Measurements from ENCODE around the gene TMEM131. TPM values are rescaled to one million over a fixed set of nuclear protein-coding genes. Genes with fewer than 3 reads are reported as not detected.

Gene TMEM131
- total RNA-seq, 2 experiments from 2014 or later = 17.4 to 32.3 TPM

DNA sequence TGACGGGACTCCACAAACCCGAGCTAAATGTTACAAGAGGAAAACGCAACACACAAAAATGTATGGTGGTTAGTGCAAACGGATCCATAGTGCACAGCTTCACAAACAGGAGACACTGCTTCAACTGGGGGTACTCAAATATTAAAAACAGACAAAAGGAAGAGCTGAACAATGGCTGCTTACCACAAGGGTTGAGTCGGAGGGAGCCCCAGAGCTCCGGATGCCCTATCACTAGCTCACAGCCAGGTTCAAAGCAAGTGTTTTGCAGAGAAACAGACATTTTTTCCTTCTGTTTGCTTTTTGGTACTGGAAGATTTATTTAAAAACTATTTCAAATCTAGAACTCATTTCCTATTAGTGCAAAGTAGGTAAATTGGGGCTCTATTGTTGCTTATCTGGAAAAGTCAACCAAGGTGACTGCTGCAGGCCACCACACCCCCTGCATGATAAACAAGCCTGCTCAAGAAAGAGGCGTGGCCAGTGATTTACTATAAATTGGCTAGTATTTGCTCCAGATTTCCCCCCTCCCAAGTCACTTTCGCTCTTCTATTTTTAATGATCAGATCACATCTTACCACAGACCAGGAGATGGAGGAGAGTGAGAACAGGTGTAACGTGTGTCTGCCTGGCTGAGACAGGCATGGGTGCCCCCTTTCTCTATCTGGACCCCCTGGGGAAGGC is 235.9 kb downstream of the TMEM131 start:
- Histone ChIP-seq H3K4me3 (ENCODE audit: low read depth, low read length, poor library complexity, severe bottlenecking) (no peak overlapping the region), H2AFZ (ENCODE audit: low read length) (no peak overlapping the region), H3K9me2 (ENCODE audit: insufficient read depth, low read length) (no peaks in the 10 kb centered on the region), H3K9me3 (ENCODE audit: low read length) (no peaks in the 10 kb centered on the region), H3K27ac (ENCODE audit: low read depth, low read length, poor library complexity, severe bottlenecking) (no peak overlapping the region), H3K79me2 (ENCODE audit: insufficient read depth, low read depth, low read length) (no peaks in the 10 kb centered on the region), H3K36me3 (ENCODE audit: insufficient read depth, low read length) (peaks cover 37% of the 10 kb centered on the region; the same call in 1 of the 2 replicates), H3K4me2 (ENCODE audit: low read length) (no peak overlapping the region), H3K4me1 (ENCODE audit: insufficient read depth, low read length, poor library complexity, severe bottlenecking) (no peaks in the 10 kb centered on the region), H4K20me1 (ENCODE audit: insufficient read depth, low read length) (no peaks in the 10 kb centered on the region)
- BruUV-seq (replicated peaks) = no TSS peak
- no peak for DNase-seq (ENCODE audit: low spot score)
- POLR2A ChIA-PET = interaction anchor here (0.5 to 0.8 kb wide), 2 partner anchors 93 to 1283 kb away, joined by 3 read pairs; no protein-coding TSS in a partner anchor
- CTCF ChIA-PET (ENCODE audit: unreplicated experiment) = no interaction called here
- intact Hi-C loops (cut with micrococcal nuclease; ENCODE audit: unreplicated experiment) = no loop called here
- TF ChIP-seq CTCF (conservative IDR thresholded peaks at IDR 0.05; ENCODE audit: low read length) = no peak
- TF ChIP-seq EZH2phosphoT487 (IDR thresholded peaks at IDR 0.05; ENCODE audit: borderline replicate concordance, low read depth, low read length) = no peak

DNA sequence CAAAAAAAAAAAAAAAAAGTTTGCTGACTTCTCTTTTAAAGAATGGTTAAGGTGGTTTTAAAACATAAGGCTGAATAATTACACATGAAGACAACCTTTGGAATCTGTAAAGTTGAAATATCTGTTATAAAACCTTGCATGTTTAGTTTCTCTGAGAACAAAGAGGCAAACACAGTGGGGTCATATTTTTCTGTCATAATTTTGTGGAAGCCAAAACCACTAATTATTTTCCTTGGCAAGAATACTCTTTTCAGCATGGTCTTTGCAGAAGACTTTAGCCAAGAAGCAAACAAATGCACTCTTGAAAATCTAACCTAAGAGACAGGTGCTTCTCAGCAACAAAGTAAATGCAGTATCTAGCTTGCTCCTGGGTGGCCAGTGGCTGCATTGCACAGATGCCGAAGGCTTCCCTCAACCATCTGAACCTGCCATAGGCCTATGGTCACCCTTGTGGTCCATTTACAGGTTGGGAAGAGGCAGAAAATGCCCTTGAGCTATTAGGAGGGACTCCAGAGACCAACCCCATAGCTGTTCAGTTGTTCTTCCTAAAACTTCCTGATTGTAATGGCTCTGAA is 237.5 kb downstream of the TMEM131 start:
- Histone ChIP-seq H3K36me3 (ENCODE audit: insufficient read depth, low read length) (peaks cover 40% of the 10 kb centered on the region; the same call in 1 of the 2 replicates), H3K9me2 (ENCODE audit: insufficient read depth, low read length) (no peaks in the 10 kb centered on the region), H2AFZ (ENCODE audit: low read length) (no peak overlapping the region), H3K4me1 (ENCODE audit: insufficient read depth, low read length, poor library complexity, severe bottlenecking) (no peaks in the 10 kb centered on the region), H3K4me3 (ENCODE audit: low read depth, low read length, poor library complexity, severe bottlenecking) (no peak overlapping the region), H3K4me2 (ENCODE audit: low read length) (no peak overlapping the region), H4K20me1 (ENCODE audit: insufficient read depth, low read length) (no peaks in the 10 kb centered on the region), H3K79me2 (ENCODE audit: insufficient read depth, low read depth, low read length) (no peaks in the 10 kb centered on the region), H3K27ac (ENCODE audit: low read depth, low read length, poor library complexity, severe bottlenecking) (no peak overlapping the region), H3K9me3 (ENCODE audit: low read length) (no peaks in the 10 kb centered on the region)
- ChIA-PET CTCF (ENCODE audit: unreplicated experiment) (no interaction called here), POLR2A (no interaction called here)
- intact Hi-C loops (cut with micrococcal nuclease; ENCODE audit: unreplicated experiment) = no loop called here
- TF ChIP-seq CTCF (conservative IDR thresholded peaks at IDR 0.05; ENCODE audit: low read length) (no peak), EZH2phosphoT487 (IDR thresholded peaks at IDR 0.05; ENCODE audit: borderline replicate concordance, low read depth, low read length) (no peak)
- no peak for DNase-seq (ENCODE audit: low spot score)
- BruUV-seq (replicated peaks) = no TSS peak

DNA sequence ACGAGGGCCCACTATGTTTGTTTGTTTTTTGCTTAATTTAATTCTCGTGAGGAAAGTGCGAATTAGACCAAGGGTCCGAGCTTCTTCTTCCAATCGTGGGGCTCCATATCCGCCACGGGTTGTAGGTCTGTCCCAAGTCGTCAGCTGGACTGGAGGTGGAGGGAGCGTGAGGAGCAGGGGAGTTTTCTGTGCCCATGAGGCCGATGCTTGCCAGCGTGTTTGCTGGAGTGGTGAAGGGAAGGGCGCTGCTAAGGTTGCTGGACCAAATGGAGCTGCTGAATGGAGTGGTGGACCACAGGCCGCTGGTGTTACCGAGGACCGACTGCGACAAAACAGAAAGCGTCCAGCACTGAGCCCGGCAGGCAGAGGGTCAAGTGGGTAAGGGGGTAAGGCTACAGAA is 238.7 kb downstream of the TMEM131 start:
- no peak overlapping the region for H3K27ac ChIP-seq (ENCODE audit: low read depth, low read length, poor library complexity, severe bottlenecking)
- H2AFZ ChIP-seq (ENCODE audit: low read length) = no peak overlapping the region
- ChIA-PET POLR2A (interaction anchor here (0.5 kb wide), 1 partner anchor 18 kb away, joined by 3 read pairs; no protein-coding TSS in a partner anchor), CTCF (ENCODE audit: unreplicated experiment) (no interaction called here)
- H3K4me1 ChIP-seq (ENCODE audit: insufficient read depth, low read length, poor library complexity, severe bottlenecking) = no peaks in the 10 kb centered on the region
- no peak overlapping the region for H3K4me2 ChIP-seq (ENCODE audit: low read length)
- H3K36me3 ChIP-seq (ENCODE audit: insufficient read depth, low read length) = peaks cover 39% of the 10 kb centered on the region; the same call in 1 of the 2 replicates
- no peak overlapping the region for H3K4me3 ChIP-seq (ENCODE audit: low read depth, low read length, poor library complexity, severe bottlenecking)
- no TSS peak for BruUV-seq (replicated peaks)
- no peaks in the 10 kb centered on the region for H3K9me3 ChIP-seq (ENCODE audit: low read length)
- intact Hi-C loops (cut with micrococcal nuclease; ENCODE audit: unreplicated experiment) = no loop called here
- no peak for DNase-seq (ENCODE audit: low spot score)
- H3K79me2 ChIP-seq (ENCODE audit: insufficient read depth, low read depth, low read length) = no peaks in the 10 kb centered on the region
- no peaks in the 10 kb centered on the region for H4K20me1 ChIP-seq (ENCODE audit: insufficient read depth, low read length)
- H3K9me2 ChIP-seq (ENCODE audit: insufficient read depth, low read length) = no peaks in the 10 kb centered on the region
- TF ChIP-seq CTCF (conservative IDR thresholded peaks at IDR 0.05; ENCODE audit: low read length) = no peak
- TF ChIP-seq EZH2phosphoT487 (IDR thresholded peaks at IDR 0.05; ENCODE audit: borderline replicate concordance, low read depth, low read length) = no peak
